Regular cardiac myocyte (primary cell): ENCODE results near the gene ASGR1. TPM values are rescaled to one million over a fixed set of nuclear protein-coding genes. Genes with fewer than 3 reads are reported as not detected.

Source experiments
- total RNA-seq: library from RNA; depleted of rRNA; stranded (reverse); fragments of >200 nt; gene quantifications from 2 replicates; pipeline ENCODE4 v1.2.3, GENCODE V29; 2014

Gene ASGR1, protein sequence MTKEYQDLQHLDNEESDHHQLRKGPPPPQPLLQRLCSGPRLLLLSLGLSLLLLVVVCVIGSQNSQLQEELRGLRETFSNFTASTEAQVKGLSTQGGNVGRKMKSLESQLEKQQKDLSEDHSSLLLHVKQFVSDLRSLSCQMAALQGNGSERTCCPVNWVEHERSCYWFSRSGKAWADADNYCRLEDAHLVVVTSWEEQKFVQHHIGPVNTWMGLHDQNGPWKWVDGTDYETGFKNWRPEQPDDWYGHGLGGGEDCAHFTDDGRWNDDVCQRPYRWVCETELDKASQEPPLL
- 0.56 and 0.58 TPM in 2 replicates for total RNA-seq

GRCh38 chr17:7179317-7180254, at the start of gene ASGR1:
TSS of gene ASGR1 (minus strand) at chr17:7179370. CDS start at chr17:7178563, 807 bp downstream.

GRCh38 chr17:7219812-7220592, 40.8 kb upstream of the ASGR1 start, which contains the start of the genes ACADVL and DLG4:
TSS of gene ACADVL (plus strand) at chr17:7219938. CDS start at chr17:7219985, 47 bp downstream.
TSS of gene DLG4 (minus strand) at chr17:7219836.

Other genes starting within 250 kb of the ASGR1 start
- not detected in 2 replicates for gene ALOX12, start 183.3 kb downstream of the ASGR1 start, total RNA-seq
- 19.7 and 20.6 TPM in 2 replicates for gene RNASEK, start 166.7 kb downstream of the ASGR1 start, total RNA-seq
- gene BCL6B, start 156.3 kb downstream of the ASGR1 start, total RNA-seq: 0.19 and 0.56 TPM in 2 replicates
- gene SLC16A13, start 143.4 kb downstream of the ASGR1 start, total RNA-seq: 0.28 and 1.2 TPM in 2 replicates
- 0.85 TPM in 1 of 2 replicates, not detected in the other for gene SLC16A11, start 135.3 kb downstream of the ASGR1 start, total RNA-seq
- gene CLEC10A, start 99.1 kb downstream of the ASGR1 start, total RNA-seq: not detected in 2 replicates
- gene ASGR2, start 64.5 kb downstream of the ASGR1 start, total RNA-seq: not detected in 2 replicates
- 12.7 and 16.3 TPM in 2 replicates for gene DLG4, start 40.5 kb upstream of the ASGR1 start, total RNA-seq
- 261 and 425 TPM in 2 replicates for gene ACADVL, start 40.6 kb upstream of the ASGR1 start, total RNA-seq
- 49.8 and 59.5 TPM in 2 replicates for gene DVL2, start 55.1 kb upstream of the ASGR1 start, total RNA-seq
- gene PHF23, start 60.1 kb upstream of the ASGR1 start, total RNA-seq: 40.0 and 40.8 TPM in 2 replicates
- gene GABARAP, start 63.1 kb upstream of the ASGR1 start, total RNA-seq: 118 and 275 TPM in 2 replicates
- gene CTDNEP1, start 72.4 kb upstream of the ASGR1 start, total RNA-seq: 14.4 and 19.9 TPM in 2 replicates
- gene ELP5, start 72.8 kb upstream of the ASGR1 start, total RNA-seq: 22.0 and 57.3 TPM in 2 replicates
- 0.19 and 1.7 TPM in 2 replicates for gene CLDN7, start 83.1 kb upstream of the ASGR1 start, total RNA-seq
- under 0.01 and 0.28 TPM in 2 replicates for gene SLC2A4, start 102.3 kb upstream of the ASGR1 start, total RNA-seq
- gene YBX2, start 115.3 kb upstream of the ASGR1 start, total RNA-seq: 0.56 TPM in 1 of 2 replicates, not detected in the other
- gene EIF5A, start 128.3 kb upstream of the ASGR1 start, total RNA-seq: 474 and 1,218 TPM in 2 replicates
- gene GPS2, start 136.0 kb upstream of the ASGR1 start, total RNA-seq: 26.8 and 41.8 TPM in 2 replicates
- 12.7 and 23.8 TPM in 2 replicates for gene NEURL4, start 150.0 kb upstream of the ASGR1 start, total RNA-seq
- gene ACAP1, start 157.2 kb upstream of the ASGR1 start, total RNA-seq: 0.56 and 0.58 TPM in 2 replicates
- 10.4 and 13.5 TPM in 2 replicates for gene KCTD11, start 172.8 kb upstream of the ASGR1 start, total RNA-seq
- not detected in 2 replicates for gene TMEM95, start 175.8 kb upstream of the ASGR1 start, total RNA-seq
- gene TNK1, start 201.7 kb upstream of the ASGR1 start, total RNA-seq: under 0.01 and 0.28 TPM in 2 replicates
- 14.4 and 15.5 TPM in 2 replicates for gene PLSCR3, start 215.2 kb upstream of the ASGR1 start, total RNA-seq
- gene TMEM256, start 224.7 kb upstream of the ASGR1 start, total RNA-seq: 88.0 and 144 TPM in 2 replicates
- 2.3 and 4.2 TPM in 2 replicates for gene NLGN2, start 228.5 kb upstream of the ASGR1 start, total RNA-seq
- gene SPEM1, start 241.0 kb upstream of the ASGR1 start, total RNA-seq: not detected in 2 replicates
- not detected in 2 replicates for gene SPEM2, start 246.2 kb upstream of the ASGR1 start, total RNA-seq
- gene SPEM3, start 249.5 kb upstream of the ASGR1 start, total RNA-seq: not detected in 2 replicates